IPS DF 4.7 (cell line): ENCODE results near the gene ITCH.
"Not testable (repeated sequence)": the region's sequence is repeated elsewhere in the genome, so short reads cannot be mapped to it uniquely, and the experiment has no call there.

Experiments used
- DNase-seq: peaks from one replicate; pipeline ENCODE4 v3.0.0-alpha.2; 2013; ENCODE audit warnings: low spot score; ENCODE audit errors: extremely low read depth

The ITCH gene

DNA sequence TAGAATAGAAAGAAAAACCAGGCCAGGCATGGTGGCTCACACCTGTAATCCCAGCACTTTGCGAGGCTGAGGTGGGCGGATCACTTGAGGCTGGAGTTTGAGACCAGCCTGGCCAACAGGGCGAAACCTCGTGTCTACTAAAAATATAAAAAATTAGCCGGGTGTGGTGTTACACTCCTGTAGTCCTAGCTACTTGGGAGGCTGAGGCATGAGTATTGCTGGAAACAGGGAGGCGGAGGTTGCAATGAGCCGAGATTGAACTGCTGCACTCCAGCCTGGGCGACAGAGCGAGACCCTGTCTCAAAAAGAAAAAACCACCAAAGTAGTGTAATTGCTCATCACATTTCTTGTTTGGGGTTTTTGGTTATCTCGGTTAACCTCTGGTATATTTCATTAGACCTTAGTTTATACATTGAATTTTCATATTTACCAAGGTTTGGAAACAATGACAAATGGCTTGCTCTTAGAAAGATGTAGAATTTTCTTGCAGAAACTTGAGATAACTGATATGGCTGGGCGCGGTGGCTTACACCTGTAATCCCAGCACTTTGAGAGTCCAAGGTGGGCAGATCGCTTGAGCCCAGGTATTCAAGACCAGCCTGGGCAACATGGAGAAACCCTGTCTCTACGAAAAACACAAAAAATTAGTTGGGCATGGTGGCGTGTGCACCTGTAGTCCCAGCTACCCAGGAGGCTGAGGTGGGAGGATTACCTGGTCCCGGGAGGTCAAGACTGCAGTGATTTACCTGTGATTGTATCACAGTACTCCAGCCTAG lies 14.2 kb downstream of the ITCH start:
- DNase-seq, result no peak

DNA sequence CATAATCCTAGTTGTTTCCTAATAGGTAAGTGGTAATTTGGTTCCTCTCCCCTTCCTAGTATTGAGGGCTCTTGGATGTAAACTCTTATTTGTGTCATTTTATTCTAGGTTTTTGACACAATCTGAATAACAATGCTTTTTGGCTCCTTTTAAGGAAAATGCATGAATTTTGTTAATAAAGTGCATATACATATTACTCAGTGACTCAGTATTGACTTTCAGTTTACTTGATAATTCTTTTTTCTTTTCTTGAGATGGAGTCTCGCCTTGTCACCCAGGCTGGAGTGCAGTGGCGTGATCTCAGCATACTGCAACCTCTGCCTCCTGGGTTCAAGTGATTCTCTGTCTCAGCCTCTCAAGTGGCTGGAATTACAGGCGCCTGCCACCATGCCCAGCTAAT lies 19.1 kb downstream of the ITCH start:
- no peak for DNase-seq

DNA sequence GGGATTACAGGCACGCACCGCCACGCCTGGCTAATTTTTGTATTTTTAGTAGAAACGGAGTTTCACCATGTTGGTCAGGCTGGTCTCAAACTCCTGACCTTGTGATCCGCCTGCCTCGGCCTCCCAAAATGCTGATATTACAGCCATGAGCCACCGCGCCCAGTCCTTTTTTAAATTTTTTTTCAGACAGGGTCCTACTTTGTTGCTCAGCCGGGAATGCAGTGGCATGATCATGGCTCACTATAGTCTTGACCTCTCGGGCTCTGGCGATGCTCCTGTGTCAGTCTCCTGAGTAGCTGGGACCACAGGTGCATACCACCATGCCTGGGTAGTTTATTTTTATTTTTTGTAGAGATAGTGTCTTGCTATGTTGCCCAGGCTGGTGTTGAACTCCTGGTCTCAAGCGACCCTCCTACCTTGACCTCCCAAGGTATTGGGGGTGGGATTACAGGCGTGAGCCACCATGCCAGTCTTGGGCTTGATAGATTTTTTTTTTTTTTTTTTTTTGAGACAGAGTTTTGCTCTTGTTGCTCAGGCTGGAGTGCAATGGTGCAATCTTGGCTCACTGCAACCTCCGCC lies 19.9 kb downstream of the ITCH start:
- DNase-seq, result not testable (repeated sequence)

DNA sequence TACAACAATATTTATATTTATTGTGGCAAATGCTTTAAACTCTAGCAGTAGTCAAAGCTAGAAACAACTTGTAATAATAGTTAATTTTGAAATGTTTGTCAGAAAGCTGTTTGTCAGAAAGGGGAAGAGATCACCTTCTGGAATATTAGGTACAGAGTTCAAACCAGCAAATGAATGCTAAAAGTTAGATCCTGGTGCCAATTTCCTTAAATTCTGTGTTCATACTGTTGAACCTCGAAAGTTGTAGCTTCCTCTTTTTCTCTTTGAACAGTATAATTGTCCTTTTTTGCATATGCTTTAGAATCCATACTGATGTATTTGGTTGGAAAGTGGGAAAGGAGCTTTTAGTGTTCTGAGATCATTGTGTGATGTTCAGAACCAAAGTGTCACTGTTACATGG lies 22.4 kb downstream of the ITCH start:
- DNase-seq, result no peak

DNA sequence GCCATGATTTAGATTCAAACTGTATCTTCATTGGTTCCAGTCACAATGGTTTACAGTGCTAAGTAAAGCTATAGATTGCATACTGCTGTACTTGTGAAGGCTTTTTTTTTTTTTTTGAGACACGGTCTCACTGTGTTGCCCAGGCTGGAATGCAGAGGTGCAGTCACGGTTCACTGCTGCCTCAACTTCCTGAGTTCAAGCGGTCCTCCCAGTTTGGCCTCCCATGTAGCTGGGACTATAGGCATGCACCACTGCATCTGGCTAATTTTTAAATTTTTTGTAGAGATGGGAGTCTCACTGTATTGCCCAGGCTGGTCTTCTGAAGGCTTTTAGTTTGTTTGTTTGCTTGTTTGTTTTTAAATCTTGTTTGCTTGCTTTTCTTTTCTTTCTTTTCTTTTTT lies 24.9 kb downstream of the ITCH start:
- DNase-seq, result no peak

DNA sequence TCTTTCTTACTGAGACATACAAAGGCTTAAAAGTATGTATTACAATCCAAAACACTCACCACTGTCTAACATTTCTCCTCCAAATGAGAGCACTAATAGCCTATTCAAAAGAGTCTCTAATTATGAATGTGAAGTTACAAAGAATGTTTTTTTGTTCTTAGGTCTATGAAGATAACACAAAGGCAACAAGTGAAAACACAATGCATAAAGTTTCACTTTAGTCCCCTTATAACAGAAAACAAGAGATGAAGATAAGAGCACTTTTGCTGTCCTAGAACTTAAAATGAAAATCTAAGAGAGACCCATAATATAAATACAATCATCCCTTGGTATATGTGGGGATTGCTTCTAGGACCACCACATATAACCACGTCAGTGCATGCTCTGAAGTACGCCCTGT lies 25.6 kb downstream of the ITCH start:
- DNase-seq, result no peak

DNA sequence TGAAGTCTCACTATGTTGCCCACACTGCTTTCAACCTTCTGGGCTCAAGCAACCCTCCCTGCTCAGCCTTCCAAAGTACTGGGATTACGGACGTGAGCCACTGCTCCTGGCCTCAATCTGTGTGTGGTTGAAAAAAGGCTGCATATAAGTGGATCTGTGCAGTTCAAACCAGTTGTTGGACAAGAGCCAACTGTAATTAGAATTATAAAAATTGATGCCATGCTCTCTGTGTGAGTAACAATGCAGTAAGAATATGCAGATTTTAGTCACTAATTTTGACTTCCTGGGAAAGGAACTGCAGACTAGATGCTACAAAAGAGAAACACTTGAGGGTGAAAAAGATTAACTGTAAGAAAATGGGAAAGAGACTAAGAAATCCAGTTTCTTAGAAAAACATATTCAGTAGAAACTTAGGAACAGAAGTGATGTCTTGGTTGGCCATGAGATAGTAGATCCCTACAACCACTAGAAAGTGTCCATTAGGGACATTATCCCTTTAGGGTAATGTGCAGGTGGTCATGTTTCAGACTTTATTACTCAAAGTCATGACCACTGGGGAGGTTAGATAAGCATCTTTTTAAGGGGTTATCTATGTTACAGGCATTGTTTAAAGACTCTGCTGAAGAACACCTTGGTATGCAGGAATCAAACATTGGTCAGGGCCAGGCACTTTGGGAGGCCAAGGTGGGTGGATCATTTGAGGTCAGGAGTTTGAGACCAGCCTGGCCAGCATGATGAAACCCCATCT lies 26.3 kb downstream of the ITCH start:
- DNase-seq, result no peak

DNA sequence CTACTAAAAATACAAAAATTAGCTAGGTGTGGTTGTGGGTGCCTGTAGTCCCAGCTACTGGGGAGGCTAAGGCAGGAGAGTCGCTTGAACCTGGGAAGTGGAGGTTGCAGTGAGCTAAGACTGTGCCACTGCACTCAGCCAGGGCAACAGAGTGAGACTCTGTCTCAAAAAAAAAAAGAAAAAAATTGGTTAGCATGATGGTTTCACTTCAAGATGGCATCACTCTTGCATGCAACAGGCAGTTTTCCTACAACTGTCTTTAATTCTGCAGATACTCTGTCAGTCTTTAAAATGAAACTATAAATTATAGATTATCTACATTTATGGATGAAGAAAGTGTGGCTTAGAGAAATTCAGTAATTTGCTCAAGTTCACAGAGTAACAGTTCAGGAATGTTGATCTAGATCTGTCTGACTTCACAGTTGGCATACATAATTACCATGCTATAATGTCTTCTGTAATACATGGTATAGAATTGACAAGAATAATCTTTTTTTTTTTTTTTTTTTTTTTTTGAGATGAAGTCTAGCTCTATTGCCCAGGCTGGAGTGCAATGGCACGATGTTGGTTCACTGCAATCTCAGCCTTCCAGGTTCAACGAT lies 27.0 kb downstream of the ITCH start:
- no peak for DNase-seq

DNA sequence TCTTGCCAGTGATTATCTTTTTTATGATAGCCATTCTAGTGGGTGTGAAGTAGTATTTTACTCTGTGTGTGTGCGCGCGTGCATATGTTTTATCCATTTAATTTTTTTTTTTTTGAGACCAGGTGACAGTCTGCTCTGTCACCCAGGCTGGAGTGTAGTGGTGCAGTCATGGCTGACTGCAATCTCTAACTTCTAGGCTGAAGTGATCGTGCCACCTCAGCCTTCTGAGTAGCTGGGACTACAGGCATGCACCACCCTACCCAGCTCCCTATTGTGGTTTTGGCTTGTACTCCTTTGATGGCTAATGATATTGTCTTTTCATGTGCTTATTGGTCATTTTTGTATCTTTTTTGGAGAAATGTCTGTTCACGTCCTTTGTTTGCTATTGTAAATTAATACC lies 33.3 kb downstream of the ITCH start:
- DNase-seq, result no peak

DNA sequence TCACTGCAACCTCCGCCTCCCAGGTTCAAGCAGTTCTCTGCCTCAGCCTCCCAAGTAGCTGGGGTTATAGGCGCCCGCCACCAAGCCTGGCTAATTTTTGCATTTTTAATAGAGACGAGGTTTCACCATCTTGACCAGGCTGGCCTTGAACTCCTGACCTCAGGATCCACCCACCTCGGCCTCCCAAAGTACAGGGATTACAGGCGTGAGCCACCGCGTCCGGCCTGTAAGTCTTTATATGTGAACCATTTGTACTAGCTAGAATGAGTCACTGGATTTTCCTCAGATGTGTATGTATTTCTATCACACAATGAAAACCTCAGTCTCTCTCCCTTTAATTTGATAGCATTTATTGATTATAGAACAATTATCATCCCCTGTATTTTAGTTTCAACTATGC lies 34.0 kb downstream of the ITCH start:
- DNase-seq, result no peak

DNA sequence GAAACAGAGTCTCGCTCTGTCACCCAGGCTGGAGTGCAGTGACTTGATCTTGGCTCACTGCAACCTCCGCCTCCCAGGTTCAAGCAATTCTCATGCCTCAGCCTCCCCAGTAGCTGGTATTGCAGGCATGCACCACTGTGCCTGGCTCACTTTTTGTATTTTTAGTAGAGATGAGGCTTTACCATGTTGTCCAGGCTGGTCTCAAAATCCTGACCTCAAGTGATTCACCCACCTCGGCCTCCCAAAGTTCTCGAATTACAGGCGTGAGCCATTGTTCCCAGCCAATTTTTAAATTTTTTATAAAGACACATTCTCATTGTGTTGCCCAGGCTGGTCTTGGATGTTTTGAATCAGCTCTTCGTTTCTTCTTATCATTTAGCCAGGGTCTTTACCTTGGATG lies 37.7 kb downstream of the ITCH start:
- DNase-seq, result not testable (repeated sequence)

DNA sequence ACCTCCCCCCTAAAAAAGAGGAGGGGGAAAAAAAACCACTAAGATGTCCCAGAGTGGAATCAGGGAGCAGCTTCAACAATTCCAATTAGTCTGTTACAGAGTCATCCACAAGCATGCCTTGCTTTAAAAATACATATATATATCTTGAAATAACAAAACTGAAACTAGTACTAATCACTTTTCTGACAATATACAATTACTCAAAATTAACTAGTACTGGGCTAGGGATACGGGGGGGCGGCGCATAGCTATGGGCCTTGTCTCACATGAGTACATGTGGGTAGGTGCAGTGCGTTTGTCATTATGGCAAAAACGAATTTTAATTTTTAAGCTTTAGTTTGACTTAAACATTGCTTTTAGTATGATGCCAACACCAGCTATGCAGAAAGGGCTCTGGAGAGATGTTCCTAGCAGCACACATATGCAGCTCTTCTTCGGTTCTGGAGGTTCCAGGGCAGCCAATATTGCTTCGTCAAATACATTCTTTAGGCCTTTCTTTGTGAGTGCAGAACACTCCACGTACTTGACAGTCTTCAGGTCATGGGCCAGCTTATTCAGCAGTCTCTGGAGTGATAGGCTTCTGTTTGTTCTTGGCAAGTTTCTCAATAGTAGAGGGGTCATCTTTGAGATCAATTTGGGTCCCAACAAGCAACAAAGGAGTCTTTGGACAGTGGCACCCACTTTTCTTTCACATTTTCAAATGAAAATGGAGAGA lies 38.8 kb downstream of the ITCH start:
- DNase-seq, result no peak

DNA sequence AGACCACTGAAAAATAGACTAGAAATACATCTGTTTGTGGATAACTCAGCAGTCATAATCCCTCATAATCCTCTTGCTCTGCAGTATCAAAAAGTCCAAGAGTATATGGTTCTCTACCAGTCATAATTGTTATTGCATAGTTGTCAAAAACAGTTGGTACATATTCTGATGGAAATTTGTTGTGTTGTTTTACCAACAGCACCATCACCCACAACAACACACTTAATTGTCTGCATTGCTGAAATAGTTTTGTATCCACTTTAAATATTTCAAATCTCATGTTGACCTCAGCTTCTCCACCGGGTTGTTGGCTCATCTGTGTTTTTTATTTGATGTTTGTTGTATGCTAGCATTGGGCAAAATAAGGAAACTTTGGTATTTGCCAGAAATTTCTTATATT lies 39.4 kb downstream of the ITCH start:
- DNase-seq, result no peak

DNA sequence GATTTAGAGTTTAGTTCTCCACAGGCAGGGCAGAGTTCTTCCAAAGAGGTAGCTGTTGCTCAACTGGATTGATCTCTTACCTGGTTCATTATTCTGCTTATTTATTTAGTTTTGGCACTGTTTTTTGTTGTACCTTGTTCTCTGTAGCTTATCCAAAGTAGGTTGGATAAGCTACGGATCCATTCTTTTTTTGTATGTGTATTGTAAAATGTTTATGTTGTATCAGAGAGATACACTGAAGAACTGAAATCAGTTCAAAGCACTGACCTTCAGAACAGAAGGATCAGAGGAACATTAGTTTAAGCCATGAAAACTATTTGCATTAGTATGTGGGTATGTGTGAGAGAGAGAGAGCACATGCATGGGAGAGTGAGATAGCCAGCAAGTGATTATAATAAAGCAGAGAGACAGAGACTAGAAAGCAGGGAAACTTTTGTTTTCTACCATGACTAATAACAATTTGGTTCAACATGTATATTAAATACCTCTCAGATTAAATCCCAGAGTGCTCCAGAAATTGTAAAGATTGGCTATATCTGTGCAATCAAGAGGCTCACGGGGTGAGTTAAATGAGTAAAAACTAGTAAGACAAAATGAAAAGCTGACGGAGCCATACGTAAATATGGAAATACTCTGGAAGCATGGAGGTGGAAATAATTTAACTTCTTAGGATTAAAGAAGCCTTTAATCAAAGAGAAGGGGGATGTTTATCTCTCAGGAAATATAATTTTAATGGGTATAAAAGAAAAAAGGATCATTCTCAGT lies 40.2 kb downstream of the ITCH start:
- no peak for DNase-seq

DNA sequence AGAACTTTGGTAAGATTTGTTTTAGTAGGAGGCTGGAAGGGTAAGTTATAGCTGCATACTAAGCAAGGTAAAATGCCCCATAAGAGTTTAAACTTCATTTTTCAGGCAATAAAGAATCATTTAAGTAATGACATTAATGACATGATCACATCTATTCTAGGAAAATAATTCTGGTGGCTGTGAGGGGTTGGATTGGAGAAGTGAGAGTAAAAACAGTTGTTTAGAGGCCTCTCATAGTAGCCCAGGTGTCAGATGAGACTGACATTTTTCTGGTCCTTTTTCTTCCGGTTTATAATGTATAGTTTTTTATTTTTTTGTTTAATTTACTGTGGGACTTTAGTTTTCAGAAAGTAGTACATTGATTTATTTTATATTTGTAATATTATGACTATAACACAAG lies 40.8 kb downstream of the ITCH start:
- no peak for DNase-seq

DNA sequence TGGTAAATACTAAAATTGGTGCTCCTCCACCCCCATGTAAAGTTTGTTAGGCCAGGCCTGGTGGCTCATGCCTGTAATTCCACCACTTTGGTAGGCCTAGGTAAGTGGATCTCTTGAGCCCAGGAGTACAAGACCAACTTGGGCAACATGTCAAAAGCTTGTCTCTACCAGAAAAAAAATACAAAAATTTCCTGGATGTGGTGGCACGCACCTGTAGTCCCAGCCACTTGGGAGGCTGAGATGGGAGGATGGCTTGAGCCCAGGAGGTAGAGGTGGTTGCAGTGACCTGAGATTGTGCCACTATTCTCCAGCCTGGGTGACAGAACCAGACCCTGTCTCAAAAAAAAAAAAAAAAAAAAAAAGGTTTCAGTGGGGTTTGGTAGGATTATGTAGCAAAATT lies 41.7 kb downstream of the ITCH start:
- DNase-seq, result no peak

DNA sequence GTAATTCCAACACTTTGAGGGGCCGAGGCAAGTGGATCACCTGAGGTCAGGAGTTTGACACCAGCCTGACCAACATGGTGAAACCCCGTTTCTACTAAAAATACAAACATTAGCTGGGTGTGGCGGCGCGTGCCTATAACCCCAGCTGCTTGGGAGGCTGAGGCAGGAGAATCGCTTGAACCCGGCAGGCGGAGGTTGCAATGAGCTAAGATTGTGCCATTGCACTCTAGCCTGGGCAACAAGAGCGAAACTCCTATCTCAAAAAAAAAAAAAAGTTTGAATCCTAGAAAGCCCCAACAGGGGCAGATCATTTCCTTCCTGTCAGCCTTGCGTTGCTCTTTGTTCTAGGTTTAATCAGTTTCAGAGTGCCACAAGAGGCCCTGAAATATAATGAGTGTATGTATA lies 42.2 kb downstream of the ITCH start:
- DNase-seq, result not testable (repeated sequence)

DNA sequence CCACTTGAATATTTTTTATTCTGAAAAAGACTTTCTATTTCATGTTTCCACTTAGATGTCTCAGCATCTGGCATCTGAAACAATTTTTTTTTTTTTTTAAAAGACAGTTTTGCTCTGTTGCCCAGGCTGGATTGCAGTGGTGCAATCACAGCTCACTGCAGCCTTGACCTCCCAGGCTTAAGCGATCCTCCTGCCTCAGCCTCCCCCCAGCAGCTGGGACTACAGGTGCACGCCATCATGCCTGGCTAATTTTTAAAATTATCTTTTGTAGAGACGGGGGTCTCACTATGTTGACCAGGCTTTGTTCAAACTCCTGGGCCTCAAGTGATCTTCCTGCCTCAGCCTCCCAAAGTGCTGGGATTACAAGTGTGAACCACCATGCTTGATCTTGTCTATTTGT lies 42.9 kb downstream of the ITCH start:
- not testable (repeated sequence) for DNase-seq

DNA sequence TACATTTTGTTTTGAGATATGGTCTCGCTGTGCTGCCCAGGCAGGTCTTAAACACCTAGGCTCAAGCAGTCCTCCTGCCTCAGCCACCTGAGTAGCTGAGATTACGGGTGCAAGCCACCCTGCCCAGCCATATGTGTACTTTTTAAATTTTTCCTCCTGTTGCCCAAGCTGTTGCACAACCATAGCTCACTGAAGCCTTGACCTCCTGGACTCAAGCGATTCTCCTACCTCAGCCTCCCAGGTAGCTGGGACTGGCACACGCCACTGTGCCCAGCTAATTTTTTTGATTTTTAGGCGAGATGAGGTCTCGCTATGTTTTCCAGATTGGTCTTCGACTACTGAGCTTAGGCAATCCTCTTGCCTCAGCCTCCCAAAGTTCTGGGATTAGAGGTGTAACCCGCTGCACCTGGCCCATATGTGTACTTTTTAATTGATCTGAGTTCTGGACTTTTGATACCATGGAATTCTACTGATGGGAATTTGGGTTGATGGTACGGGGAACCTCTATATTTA lies 44.9 kb downstream of the ITCH start:
- no peak for DNase-seq

DNA sequence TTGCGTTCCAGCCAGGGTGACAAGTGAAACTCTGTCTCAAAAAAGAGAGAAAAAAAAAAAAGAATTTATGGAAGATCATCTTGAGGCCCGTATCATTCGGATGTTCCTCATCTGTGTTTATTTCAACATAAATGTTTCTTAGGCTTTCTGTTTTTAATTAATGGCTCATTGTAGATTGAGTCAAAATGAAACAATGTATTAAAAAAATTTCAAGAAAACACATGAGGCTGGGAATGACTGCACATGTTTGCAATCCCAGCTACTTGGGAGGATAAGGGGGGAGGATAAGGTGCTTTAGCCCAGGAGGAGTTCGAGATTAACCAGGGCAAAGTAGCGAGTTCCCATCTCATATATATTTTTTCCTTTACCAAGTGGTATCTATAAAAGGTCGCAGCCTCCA lies 47.3 kb downstream of the ITCH start:
- no peak for DNase-seq

DNA sequence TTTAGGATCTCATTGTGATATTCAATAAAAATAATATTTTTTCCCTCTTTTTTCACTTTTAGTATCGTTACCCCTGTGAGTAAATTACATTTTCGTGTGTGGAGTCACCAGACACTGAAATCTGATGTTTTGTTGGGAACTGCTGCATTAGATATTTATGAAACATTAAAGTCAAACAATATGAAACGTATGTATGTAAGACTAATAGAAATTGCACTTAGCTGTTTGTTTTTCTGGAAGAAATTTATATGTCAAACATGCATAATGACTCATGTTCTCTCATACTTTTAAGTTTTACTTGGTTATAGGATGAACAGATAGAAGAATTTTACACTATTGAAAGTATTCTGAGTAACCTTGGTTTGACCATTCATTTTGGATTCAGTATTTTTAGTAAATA lies 49.4 kb downstream of the ITCH start:
- DNase-seq, result no peak
